Cardiac fibroblast (primary cell): Measurements from ENCODE around the gene RHCE.
A peak's percentile ranks its signal among the peaks of the same experiment; 100 is the strongest.
"Not testable (repeated sequence)": the region's sequence is repeated elsewhere in the genome, so short reads cannot be mapped to it uniquely, and the experiment has no call there.

Experiments
- DNase-seq, 2 donors: peaks; one replicate each; pipeline versions ENCODE4 v3.0.0 to v3.0.0-alpha.2; 2010; ENCODE audit warnings: low read depth in 2 of 2
- H3K4me3 ChIP-seq, 2 donors: replicated peaks in 1 of 2; 1 replicate in 1 of 2; 2 replicates in 1 of 2; pipeline ENCODE4 v1.5.1; 2011; ENCODE audit warnings: low read depth in 2 of 2, low read length in 2 of 2, mild to moderate bottlenecking in 2 of 2, moderate library complexity in 1 of 2
- CTCF ChIP-seq: IDR thresholded peaks from one replicate; pipeline ENCODE4 v1.5.1; 2011; ENCODE audit warnings: low read depth, mild to moderate bottlenecking, low read length, inconsistent platforms

The RHCE gene

DNA sequence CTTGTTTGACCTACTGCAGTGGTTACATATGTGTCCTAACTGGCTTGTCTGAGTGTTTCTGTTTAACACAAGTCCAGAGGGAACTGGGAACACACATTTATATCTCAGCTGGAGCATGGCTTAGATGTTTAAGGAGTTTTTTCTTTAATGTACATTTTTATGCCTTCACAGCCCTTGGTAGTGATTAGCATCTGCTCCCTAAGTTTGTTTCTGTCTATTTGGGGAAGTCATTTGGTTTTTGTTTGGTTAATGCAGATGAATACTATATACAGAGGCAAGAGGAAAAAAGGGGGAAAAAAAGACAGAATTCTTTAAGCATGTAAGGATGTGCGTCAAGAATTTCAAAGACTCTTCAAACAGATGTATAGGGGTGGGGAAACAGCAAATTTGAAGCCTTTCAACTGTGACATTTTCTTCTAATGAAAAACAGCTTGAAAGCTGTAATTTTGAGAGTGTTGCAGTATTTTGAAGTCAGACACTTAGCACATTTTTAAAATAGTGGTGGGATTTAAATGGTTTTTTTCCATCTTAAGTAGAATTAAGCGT lies 25.4 kb upstream of the RHCE start:
- no peak for DNase-seq
- no peak for TF ChIP-seq CTCF

DNA sequence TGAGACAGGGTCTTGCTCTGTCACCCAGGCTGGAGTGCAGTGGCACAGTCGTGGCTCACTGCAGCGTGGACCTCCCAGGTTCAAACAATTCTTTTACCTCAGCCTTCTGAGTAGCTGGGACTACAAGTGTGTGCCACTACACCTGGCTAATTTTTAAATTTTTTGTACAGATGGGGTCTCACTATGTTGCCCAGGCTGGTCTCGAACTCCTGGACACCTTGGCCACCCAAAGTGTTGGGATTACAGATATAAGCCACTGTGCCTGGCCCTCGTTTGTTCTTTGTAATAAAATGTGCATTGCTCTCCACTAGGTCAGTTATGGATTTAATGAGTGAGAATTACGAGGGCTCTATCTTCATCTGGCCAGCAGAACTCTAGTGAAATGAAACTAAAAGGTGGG lies 24.0 kb upstream of the RHCE start:
- not testable (repeated sequence) for DNase-seq, H3K4me3 ChIP-seq

More for the DNA sequence above, 25.4 kb upstream of the RHCE start:
- H3K4me3 ChIP-seq, result no peak overlapping the region

- no peak overlapping the region for H3K4me3 ChIP-seq
- DNase-seq, result no peak
- TF ChIP-seq CTCF, result no peak
Measured at GRCh38 chr1:25443030-25443699, 22.5 kb upstream of the RHCE start.

- TF ChIP-seq CTCF, result no peak
- no peak overlapping the region for H3K4me3 ChIP-seq
- peak in 1 of 2 donors; percentile 28 for DNase-seq
Measured at GRCh38 chr1:25442178-25442577, 21.6 kb upstream of the RHCE start.

- TF ChIP-seq CTCF, result no peak
- H3K4me3 ChIP-seq, result no peak overlapping the region
- DNase-seq, result no peak
Measured at GRCh38 chr1:25439287-25439686, 18.7 kb upstream of the RHCE start.

- H3K4me3 ChIP-seq, result no peak overlapping the region
- no peak for TF ChIP-seq CTCF
- DNase-seq, result no peak
Measured at GRCh38 chr1:25437672-25438071, 17.0 kb upstream of the RHCE start.

GRCh38 chr1:25435397-25436108 lies 14.9 kb upstream of the RHCE start:
- no peak for TF ChIP-seq CTCF
- no peak overlapping the region for H3K4me3 ChIP-seq
- no peak for DNase-seq
